BLaER1 (cell line): ENCODE measurements around the gene TMEM171.

Experiments
- H3K27ac ChIP-seq: shearing (Covaris generic); formaldehyde crosslinking; 2 replicates; pipeline ENCODE4 v1.8.1; 2022
- H3K27me3 ChIP-seq: shearing (Covaris generic); formaldehyde crosslinking; 2 replicates; pipeline ENCODE4 v1.8.1; 2022
- H3K36me3 ChIP-seq: shearing (Covaris generic); formaldehyde crosslinking; 2 replicates; pipeline ENCODE4 v1.8.1; 2022
- H3K4me1 ChIP-seq: shearing (Covaris generic); formaldehyde crosslinking; 2 replicates; pipeline ENCODE4 v1.8.1; 2022
- H3K4me2 ChIP-seq: shearing (Covaris generic); formaldehyde crosslinking; 2 replicates; pipeline ENCODE4 v1.8.1; 2022
- H3K4me3 ChIP-seq: shearing (Covaris generic); formaldehyde crosslinking; 2 replicates; pipeline ENCODE4 v1.8.1; 2022
- H3K9ac ChIP-seq: shearing (Covaris generic); formaldehyde crosslinking; 2 replicates; pipeline ENCODE4 v1.8.1; 2022
- H3K9me3 ChIP-seq: shearing (Covaris generic); formaldehyde crosslinking; 2 replicates; pipeline ENCODE4 v1.8.1; 2022
- H4K20me1 ChIP-seq: shearing (Covaris generic); formaldehyde crosslinking; 2 replicates; pipeline ENCODE4 v1.8.1; 2022
- Cebpa-rat ChIP-seq: shearing (Covaris generic); IDR thresholded peaks from 2 replicates; pipeline ENCODE4 v1.8.1; 2022

The TMEM171 gene, protein sequence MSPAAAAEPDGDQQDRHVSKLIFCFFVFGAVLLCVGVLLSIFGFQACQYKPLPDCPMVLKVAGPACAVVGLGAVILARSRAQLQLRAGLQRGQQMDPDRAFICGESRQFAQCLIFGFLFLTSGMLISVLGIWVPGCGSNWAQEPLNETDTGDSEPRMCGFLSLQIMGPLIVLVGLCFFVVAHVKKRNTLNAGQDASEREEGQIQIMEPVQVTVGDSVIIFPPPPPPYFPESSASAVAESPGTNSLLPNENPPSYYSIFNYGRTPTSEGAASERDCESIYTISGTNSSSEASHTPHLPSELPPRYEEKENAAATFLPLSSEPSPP

GRCh38 chr5:73120222-73121118, at the start of gene TMEM171:
Gene TMEM171, plus strand, starts transcription at chr5:73120575. Its CDS starts 2,799 bp downstream, at chr5:73123374.
- H3K36me3 ChIP-seq = no peaks in the 10 kb centered on the region
- no peak within 1 kb of the TSS for H3K4me2 ChIP-seq
- no peak within 1 kb of the TSS for H3K4me3 ChIP-seq
- TF ChIP-seq Cebpa-rat = no peak
- H4K20me1 ChIP-seq = no peaks in the 10 kb centered on the region
- peaks cover 20% of the 10 kb centered on the region for H3K9me3 ChIP-seq
- H3K4me1 ChIP-seq = peaks cover 18% of the 10 kb centered on the region
- H3K27me3 ChIP-seq = peaks cover 4% of the 10 kb centered on the region; the same call in 1 of the 2 replicates
- no peak within 1 kb of the TSS for H3K27ac ChIP-seq
- H3K9ac ChIP-seq = no peak within 1 kb of the TSS

DNA sequence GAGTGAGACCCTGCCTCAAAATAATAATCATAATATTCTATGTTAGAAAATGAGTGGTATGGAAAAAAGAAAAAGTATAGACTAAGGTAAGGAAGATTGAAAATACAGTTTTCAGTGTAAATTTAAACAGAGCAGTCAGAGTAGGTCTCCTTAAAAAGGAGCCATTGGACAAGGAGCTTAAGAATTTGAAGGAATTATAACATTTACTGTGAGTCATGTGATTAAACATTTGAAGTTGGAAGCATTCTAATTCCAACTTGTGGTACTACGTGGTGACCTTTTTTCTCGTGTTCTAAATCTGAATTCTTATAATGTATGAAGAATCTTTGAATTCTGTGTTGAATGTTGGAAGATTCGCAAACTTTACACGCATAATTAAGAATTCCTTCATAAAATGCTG, 39.3 kb upstream of the TMEM171 start:
- TF ChIP-seq Cebpa-rat = no peak
- no peak overlapping the region for H3K4me2 ChIP-seq
- no peaks in the 10 kb centered on the region for H3K27me3 ChIP-seq
- H3K27ac ChIP-seq = no peak overlapping the region
- H3K9me3 ChIP-seq = no peaks in the 10 kb centered on the region
- H3K36me3 ChIP-seq = no peaks in the 10 kb centered on the region
- no peaks in the 10 kb centered on the region for H3K4me1 ChIP-seq
- no peaks in the 10 kb centered on the region for H4K20me1 ChIP-seq
- no peak overlapping the region for H3K9ac ChIP-seq
- no peak overlapping the region for H3K4me3 ChIP-seq

- TF ChIP-seq Cebpa-rat = no peak
- Histone ChIP-seq H3K36me3 (no peaks in the 10 kb centered on the region), H3K27ac (no peak overlapping the region), H3K4me3 (no peak overlapping the region), H3K27me3 (no peaks in the 10 kb centered on the region), H3K4me1 (no peaks in the 10 kb centered on the region), H3K9ac (no peak overlapping the region), H3K9me3 (no peaks in the 10 kb centered on the region), H4K20me1 (no peaks in the 10 kb centered on the region), H3K4me2 (no peak overlapping the region)
Observed at GRCh38 chr5:73088026-73088425, 32.3 kb upstream of the TMEM171 start.

- Histone ChIP-seq H3K27ac (no peak overlapping the region), H3K9ac (no peak overlapping the region), H3K4me1 (no peaks in the 10 kb centered on the region), H3K9me3 (peaks cover 14% of the 10 kb centered on the region), H4K20me1 (no peaks in the 10 kb centered on the region), H3K27me3 (no peaks in the 10 kb centered on the region), H3K4me2 (no peak overlapping the region), H3K4me3 (no peak overlapping the region), H3K36me3 (no peaks in the 10 kb centered on the region)
- TF ChIP-seq Cebpa-rat = no peak
Observed at GRCh38 chr5:73093943-73094342, 26.4 kb upstream of the TMEM171 start.

- no peak overlapping the region for H3K4me3 ChIP-seq
- no peaks in the 10 kb centered on the region for H3K27me3 ChIP-seq
- no peak overlapping the region for H3K27ac ChIP-seq
- peaks cover 14% of the 10 kb centered on the region for H3K9me3 ChIP-seq
- H3K4me2 ChIP-seq = no peak overlapping the region
- no peak for TF ChIP-seq Cebpa-rat
- no peak overlapping the region for H3K9ac ChIP-seq
- no peaks in the 10 kb centered on the region for H4K20me1 ChIP-seq
- H3K4me1 ChIP-seq = no peaks in the 10 kb centered on the region
- H3K36me3 ChIP-seq = no peaks in the 10 kb centered on the region
Observed at GRCh38 chr5:73094415-73094814, 26.0 kb upstream of the TMEM171 start.

DNA sequence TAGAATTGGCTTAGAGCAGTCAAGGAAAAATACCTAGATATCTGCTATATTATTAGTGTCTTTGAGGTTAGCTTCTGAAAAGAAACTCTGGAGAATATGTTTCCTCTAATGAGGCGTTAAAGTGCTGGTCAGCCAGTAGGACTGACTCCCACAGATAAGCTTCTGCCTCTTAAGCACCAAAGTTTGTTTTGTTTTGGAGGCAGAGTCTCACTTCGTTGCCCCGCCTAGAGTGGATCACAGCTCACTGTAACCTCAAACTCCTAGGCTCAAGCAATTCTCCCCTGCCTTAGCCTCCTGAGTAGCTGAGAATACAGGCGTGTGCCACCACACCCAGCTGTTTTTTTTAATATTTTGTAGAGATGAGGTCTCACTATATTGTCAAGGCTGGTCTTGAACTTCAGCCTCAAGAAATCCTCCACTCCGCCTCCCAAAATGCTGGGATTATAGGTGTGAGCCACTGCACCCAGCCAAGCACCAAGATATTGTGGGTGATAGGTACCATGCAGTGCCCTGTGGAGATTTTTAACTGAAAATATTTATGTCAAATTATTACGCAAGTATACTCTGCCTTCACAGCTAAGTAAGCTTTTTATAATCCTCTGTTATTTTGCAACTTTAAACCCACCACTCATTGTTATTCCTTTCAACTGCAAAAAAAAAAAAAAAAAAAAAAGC, 24.7 kb upstream of the TMEM171 start:
- no peak overlapping the region for H3K4me3 ChIP-seq
- TF ChIP-seq Cebpa-rat = no peak
- no peak overlapping the region for H3K4me2 ChIP-seq
- H3K4me1 ChIP-seq = no peaks in the 10 kb centered on the region
- H3K27ac ChIP-seq = no peak overlapping the region
- peaks cover 14% of the 10 kb centered on the region for H3K9me3 ChIP-seq
- no peaks in the 10 kb centered on the region for H4K20me1 ChIP-seq
- no peaks in the 10 kb centered on the region for H3K36me3 ChIP-seq
- no peaks in the 10 kb centered on the region for H3K27me3 ChIP-seq
- no peak overlapping the region for H3K9ac ChIP-seq

DNA sequence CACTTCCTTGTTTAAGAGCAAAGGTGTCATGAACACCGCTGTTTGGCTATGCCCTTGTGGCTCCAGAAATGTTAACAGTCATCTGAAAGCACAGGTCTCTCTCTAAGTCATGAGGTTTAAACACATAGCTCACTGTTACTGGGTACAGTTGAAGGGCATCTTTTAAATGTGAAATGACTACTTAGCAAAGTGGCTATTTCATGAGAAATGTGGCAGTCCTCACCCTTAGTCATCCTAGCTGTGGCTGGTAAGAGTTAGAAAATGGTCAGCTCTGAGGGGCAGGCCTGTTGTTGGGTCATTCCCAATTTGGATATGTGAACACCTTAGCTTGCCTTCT, 24.2 kb upstream of the TMEM171 start:
- no peaks in the 10 kb centered on the region for H4K20me1 ChIP-seq
- TF ChIP-seq Cebpa-rat = no peak
- H3K4me3 ChIP-seq = no peak overlapping the region
- no peaks in the 10 kb centered on the region for H3K27me3 ChIP-seq
- H3K4me1 ChIP-seq = no peaks in the 10 kb centered on the region
- H3K9me3 ChIP-seq = peaks cover 14% of the 10 kb centered on the region
- H3K4me2 ChIP-seq = no peak overlapping the region
- no peaks in the 10 kb centered on the region for H3K36me3 ChIP-seq
- no peak overlapping the region for H3K9ac ChIP-seq
- no peak overlapping the region for H3K27ac ChIP-seq

- no peak overlapping the region for H3K9ac ChIP-seq
- no peak overlapping the region for H3K4me3 ChIP-seq
- no peaks in the 10 kb centered on the region for H3K4me1 ChIP-seq
- no peaks in the 10 kb centered on the region for H3K36me3 ChIP-seq
- no peaks in the 10 kb centered on the region for H4K20me1 ChIP-seq
- no peaks in the 10 kb centered on the region for H3K27me3 ChIP-seq
- H3K27ac ChIP-seq = no peak overlapping the region
- no peak for TF ChIP-seq Cebpa-rat
- no peak overlapping the region for H3K4me2 ChIP-seq
- H3K9me3 ChIP-seq = peaks cover 14% of the 10 kb centered on the region
Observed at GRCh38 chr5:73097740-73098139, 22.6 kb upstream of the TMEM171 start.

- Histone ChIP-seq H3K4me1 (no peaks in the 10 kb centered on the region), H3K4me3 (no peak overlapping the region), H3K27ac (no peak overlapping the region), H3K4me2 (no peak overlapping the region), H4K20me1 (no peaks in the 10 kb centered on the region), H3K9me3 (peaks cover 14% of the 10 kb centered on the region), H3K9ac (no peak overlapping the region), H3K27me3 (no peaks in the 10 kb centered on the region), H3K36me3 (no peaks in the 10 kb centered on the region)
- TF ChIP-seq Cebpa-rat = no peak
Observed at GRCh38 chr5:73100109-73100508, 20.3 kb upstream of the TMEM171 start.

DNA sequence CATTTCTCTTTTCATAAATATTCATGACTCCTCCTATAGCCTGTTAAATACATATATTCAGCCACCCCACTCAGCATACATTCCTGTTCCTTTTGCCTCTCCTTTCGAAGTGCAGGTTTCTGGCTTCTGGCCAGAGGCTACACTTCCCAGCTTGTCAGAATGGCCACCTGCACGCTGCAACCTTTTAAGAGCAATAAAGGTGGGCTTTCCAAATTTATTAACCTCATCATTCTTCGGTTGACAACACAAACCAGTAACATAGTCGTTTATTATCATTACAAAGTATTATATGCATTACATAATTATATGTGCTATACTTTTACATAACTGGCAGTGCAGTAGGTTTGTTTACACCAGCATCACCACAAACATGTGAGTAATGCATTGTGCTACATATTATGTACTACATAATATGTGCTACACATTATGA, 16.5 kb upstream of the TMEM171 start:
- Histone ChIP-seq H3K9ac (no peak overlapping the region), H3K27ac (no peak overlapping the region), H3K4me2 (no peak overlapping the region), H3K4me3 (no peak overlapping the region), H3K9me3 (0 out of 2 replicates have a peak, but pooled peaks cover 9% of the 10 kb centered on the region), H3K27me3 (no peaks in the 10 kb centered on the region), H3K4me1 (no peaks in the 10 kb centered on the region), H4K20me1 (no peaks in the 10 kb centered on the region), H3K36me3 (no peaks in the 10 kb centered on the region)
- no peak for TF ChIP-seq Cebpa-rat
